ENCODE data around the gene PLCG1. TPM values are rescaled to one million over a fixed set of nuclear protein-coding genes. Genes with fewer than 3 reads are reported as not detected.

The PLCG1 gene
- 100 to 1,000 TPM; 227 to 257 TPM for total RNA-seq
- 283 TPM for polyA plus RNA-seq (2013, experiment 1 of 2)
- 237 TPM for polyA plus RNA-seq (2013, experiment 2 of 2)
- long read RNA-seq, experiment 1, partial matches to known transcripts: 26 of 49 reads
- long read RNA-seq, experiment 1, other reads (novel, unspliced or antisense): 23 of 49 reads
- long read RNA-seq, experiment 2, full-length matches to known transcripts: 6 of 34 reads
- long read RNA-seq, experiment 2, partial matches to known transcripts: 17 of 34 reads
- long read RNA-seq, experiment 2, other reads (novel, unspliced or antisense): 11 of 34 reads
- long read RNA-seq, experiment 3, full-length matches to known transcripts: 8 of 46 reads
- long read RNA-seq, experiment 3, partial matches to known transcripts: 20 of 46 reads
- long read RNA-seq, experiment 3, other reads (novel, unspliced or antisense): 18 of 46 reads
- long read RNA-seq, experiment 4, partial matches to known transcripts: 1 of 2 reads
- long read RNA-seq, experiment 4, other reads (novel, unspliced or antisense): 1 of 2 reads

DNA sequence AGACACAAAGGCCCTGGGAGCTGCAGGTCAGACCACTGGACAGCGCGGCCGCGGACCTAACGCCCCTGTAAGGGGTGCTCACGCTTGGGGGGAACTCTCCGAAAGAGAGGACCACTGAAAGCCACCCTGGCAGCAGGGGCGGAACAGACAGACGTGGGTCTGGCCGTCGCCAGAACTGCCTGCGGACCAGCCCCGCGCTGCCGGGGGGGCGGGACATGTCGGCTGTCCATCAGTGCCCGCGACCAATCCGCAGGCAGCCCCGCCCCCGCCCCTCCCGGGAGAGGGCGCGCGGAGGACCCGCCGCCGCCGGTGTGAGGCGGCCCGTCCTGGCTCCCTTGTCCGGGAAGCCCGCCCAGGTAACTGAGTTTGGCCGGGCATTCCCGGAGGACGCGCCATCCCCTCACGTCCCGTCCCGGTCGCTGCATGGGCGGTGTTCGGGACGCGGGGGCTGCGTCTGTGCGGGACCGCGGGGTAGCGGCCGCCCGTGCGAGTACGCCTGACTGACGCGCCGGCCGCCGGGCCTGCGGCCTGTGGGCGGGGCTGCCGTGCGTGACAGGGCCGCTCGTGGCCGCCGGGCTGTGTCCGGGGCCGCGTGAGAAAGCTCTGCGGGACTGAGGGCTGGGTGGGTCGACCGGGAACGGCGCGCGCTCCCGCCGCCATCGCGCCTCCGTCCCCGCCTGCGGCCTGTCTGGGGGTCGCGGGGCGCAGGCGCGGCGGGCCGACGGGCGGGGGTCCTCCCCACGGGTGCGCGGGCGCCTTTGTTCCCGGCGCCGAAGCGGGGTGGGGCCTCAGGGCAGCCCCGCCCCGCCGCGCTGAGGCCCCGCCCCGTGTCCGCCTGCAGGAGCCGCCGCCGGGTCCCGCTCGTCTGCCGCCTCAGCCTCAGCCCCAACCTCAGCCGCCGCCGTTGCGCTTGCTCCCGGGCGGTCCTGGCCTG is at the start of gene PLCG1:
TSS of gene PLCG1 (plus strand) at position 864 of the 934 bp plus-strand sequence. CDS start 99 bp downstream, outside the sequence.
- Histone ChIP-seq H3K27ac (ENCODE audit: low read depth, low read length) (peak within 1 kb of the TSS; percentile 97), H3K27me3 (ENCODE audit: control insufficient read depth, insufficient read depth, low read length, poor library complexity, severe bottlenecking) (no peaks in the 10 kb centered on the region), H3K4me1 (ENCODE audit: control insufficient read depth, insufficient read depth, low read length) (peaks cover 18% of the 10 kb centered on the region), H3K36me3 (ENCODE audit: control insufficient read depth, insufficient read depth, low read length) (peaks cover 4% of the 10 kb centered on the region), H3K4me3 (ENCODE audit: low read length) (peak within 1 kb of the TSS; percentile 97), H3K9ac (ENCODE audit: extremely low read depth, low read length, poor library complexity, severe bottlenecking) (peak within 1 kb of the TSS; percentile 95), H3K9me3 (ENCODE audit: control insufficient read depth, low read length) (no peaks in the 10 kb centered on the region)
- peaks cover 48% of the 10 kb centered on the region for H3K4me1 Mint-ChIP-seq
- H3K36me3 Mint-ChIP-seq (ENCODE audit: low read depth): peaks cover 6% of the 10 kb centered on the region
- peak; percentile 96 for DNase-seq
- H3K9me3 Mint-ChIP-seq: no peaks in the 10 kb centered on the region
- TF ChIP-seq, protein P1, sequence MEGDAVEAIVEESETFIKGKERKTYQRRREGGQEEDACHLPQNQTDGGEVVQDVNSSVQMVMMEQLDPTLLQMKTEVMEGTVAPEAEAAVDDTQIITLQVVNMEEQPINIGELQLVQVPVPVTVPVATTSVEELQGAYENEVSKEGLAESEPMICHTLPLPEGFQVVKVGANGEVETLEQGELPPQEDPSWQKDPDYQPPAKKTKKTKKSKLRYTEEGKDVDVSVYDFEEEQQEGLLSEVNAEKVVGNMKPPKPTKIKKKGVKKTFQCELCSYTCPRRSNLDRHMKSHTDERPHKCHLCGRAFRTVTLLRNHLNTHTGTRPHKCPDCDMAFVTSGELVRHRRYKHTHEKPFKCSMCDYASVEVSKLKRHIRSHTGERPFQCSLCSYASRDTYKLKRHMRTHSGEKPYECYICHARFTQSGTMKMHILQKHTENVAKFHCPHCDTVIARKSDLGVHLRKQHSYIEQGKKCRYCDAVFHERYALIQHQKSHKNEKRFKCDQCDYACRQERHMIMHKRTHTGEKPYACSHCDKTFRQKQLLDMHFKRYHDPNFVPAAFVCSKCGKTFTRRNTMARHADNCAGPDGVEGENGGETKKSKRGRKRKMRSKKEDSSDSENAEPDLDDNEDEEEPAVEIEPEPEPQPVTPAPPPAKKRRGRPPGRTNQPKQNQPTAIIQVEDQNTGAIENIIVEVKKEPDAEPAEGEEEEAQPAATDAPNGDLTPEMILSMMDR (conservative IDR thresholded peaks at IDR 0.05): no peak
- peak within 1 kb of the TSS; percentile 92 for H3K4me3 Mint-ChIP-seq
- H3K27me3 Mint-ChIP-seq (ENCODE audit: insufficient read depth): no peaks in the 10 kb centered on the region
- 0% methylated on average over 31 to 121 of the region's 121 CpGs for WGBS, 2 experiments (ENCODE audit: insufficient coverage in 1 of 2, insufficient read length in 1 of 2)
- H3K27ac Mint-ChIP-seq: peak within 1 kb of the TSS; percentile 96

DNA sequence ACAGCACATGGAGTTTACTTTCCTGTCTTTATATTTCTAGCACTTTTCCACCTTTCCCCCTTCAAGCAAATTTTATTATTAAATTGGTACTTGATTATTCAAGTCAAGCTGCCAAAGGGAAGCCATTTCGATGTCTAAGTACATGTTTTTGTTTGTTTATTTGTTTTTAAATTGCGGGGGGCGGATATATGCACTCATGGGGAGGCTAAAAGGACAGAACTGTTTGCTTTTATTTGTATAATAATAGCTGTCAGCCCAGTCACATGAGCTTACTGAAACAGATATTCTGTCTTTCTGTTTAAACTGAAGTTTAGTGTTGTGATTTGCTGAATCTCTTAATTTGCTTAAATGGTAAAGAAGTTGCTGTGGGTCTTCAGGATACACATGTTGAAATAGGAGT is 49.6 kb upstream of the PLCG1 start:
- no peaks in the 10 kb centered on the region for H3K27me3 Mint-ChIP-seq (ENCODE audit: insufficient read depth)
- Histone ChIP-seq H3K9ac (ENCODE audit: extremely low read depth, low read length, poor library complexity, severe bottlenecking) (no peak overlapping the region), H3K4me1 (ENCODE audit: control insufficient read depth, insufficient read depth, low read length) (no peaks in the 10 kb centered on the region), H3K27me3 (ENCODE audit: control insufficient read depth, insufficient read depth, low read length, poor library complexity, severe bottlenecking) (no peaks in the 10 kb centered on the region), H3K4me3 (ENCODE audit: low read length) (no peak overlapping the region), H3K9me3 (ENCODE audit: control insufficient read depth, low read length) (no peaks in the 10 kb centered on the region), H3K27ac (ENCODE audit: low read depth, low read length) (no peak overlapping the region), H3K36me3 (ENCODE audit: control insufficient read depth, insufficient read depth, low read length) (peaks cover 88% of the 10 kb centered on the region)
- H3K36me3 Mint-ChIP-seq (ENCODE audit: low read depth): peaks cover 79% of the 10 kb centered on the region
- 98% methylated on average over 3 of the region's 3 CpGs; no CpG with 5 or more reads in 1 of the 2 experiments for WGBS, 2 experiments (ENCODE audit: insufficient coverage in 1 of 2, insufficient read length in 1 of 2)
- TF ChIP-seq, protein P1 (conservative IDR thresholded peaks at IDR 0.05): no peak
- no peak for DNase-seq
- no peak overlapping the region for H3K27ac Mint-ChIP-seq
- no peak overlapping the region for H3K4me3 Mint-ChIP-seq
- H3K4me1 Mint-ChIP-seq: no peaks in the 10 kb centered on the region
- no peaks in the 10 kb centered on the region for H3K9me3 Mint-ChIP-seq

DNA sequence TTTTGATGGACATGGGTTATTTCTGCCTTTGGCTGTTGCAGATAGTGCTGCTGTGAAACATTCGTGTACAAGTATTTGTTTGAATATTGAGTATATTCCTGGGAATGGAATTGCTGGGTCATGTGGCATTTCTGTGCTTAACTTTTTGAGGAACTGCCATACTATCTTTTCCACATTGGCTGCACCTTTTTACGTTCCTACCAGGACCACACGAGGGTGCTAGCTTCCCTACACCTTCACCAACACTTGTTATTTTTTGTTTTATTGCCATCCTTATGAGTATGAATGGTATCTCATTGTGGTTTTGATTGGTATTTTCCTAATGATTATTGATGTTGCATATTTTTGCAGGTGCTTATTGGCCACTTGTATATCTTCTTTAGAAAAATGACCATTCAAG is 47.8 kb upstream of the PLCG1 start:
- no peaks in the 10 kb centered on the region for H3K9me3 ChIP-seq (ENCODE audit: control insufficient read depth, low read length)
- no peak overlapping the region for H3K27ac ChIP-seq (ENCODE audit: low read depth, low read length)
- Mint-ChIP-seq H3K27me3 (ENCODE audit: insufficient read depth) (no peaks in the 10 kb centered on the region), H3K36me3 (ENCODE audit: low read depth) (peaks cover 77% of the 10 kb centered on the region), H3K4me3 (no peak overlapping the region), H3K9me3 (no peaks in the 10 kb centered on the region), H3K27ac (no peak overlapping the region), H3K4me1 (no peaks in the 10 kb centered on the region)
- H3K4me1 ChIP-seq (ENCODE audit: control insufficient read depth, insufficient read depth, low read length): no peaks in the 10 kb centered on the region
- TF ChIP-seq, protein P1 (conservative IDR thresholded peaks at IDR 0.05): peak; percentile 45
- H3K27me3 ChIP-seq (ENCODE audit: control insufficient read depth, insufficient read depth, low read length, poor library complexity, severe bottlenecking): no peaks in the 10 kb centered on the region
- DNase-seq: no peak
- 88 to 90% methylated on average over 2 to 3 of the region's 3 CpGs for WGBS, 2 experiments (ENCODE audit: insufficient coverage in 1 of 2, insufficient read length in 1 of 2)
- peaks cover 86% of the 10 kb centered on the region for H3K36me3 ChIP-seq (ENCODE audit: control insufficient read depth, insufficient read depth, low read length)
- H3K4me3 ChIP-seq (ENCODE audit: low read length): no peak overlapping the region
- H3K9ac ChIP-seq (ENCODE audit: extremely low read depth, low read length, poor library complexity, severe bottlenecking): no peak overlapping the region
